HCT116 (cell line): ENCODE results near the gene GFPT2.

Experiments used
- EZH2 ChIP-seq: fragments of 200-600 bp; sonication (generic); IDR thresholded peaks from 2 replicates; pipeline ENCODE4 v1.6.1; 2017; ENCODE audit warnings: antibody characterized with exemption, mixed run types
- POLR2AphosphoS5 ChIP-seq: IDR thresholded peaks from 2 replicates; pipeline ENCODE4 v1.6.1; 2011; ENCODE audit warnings: mild to moderate bottlenecking, low read depth, low read length, moderate library complexity
- TF ChIP-seq, protein P1 (sequence below), 3 experiments: fragments of 200-600 bp in 1 of 3; sonication (generic) in 1 of 3; IDR thresholded peaks in 2 of 3; conservative IDR thresholded peaks in 1 of 3; 2 replicates each; pipeline ENCODE4 v1.5.1; 2012 to 2017; ENCODE audit warnings: low read depth in 2 of 3, low read length in 2 of 3, antibody characterized with exemption in 1 of 3, borderline replicate concordance in 1 of 3, control low read depth in 1 of 3, mild to moderate bottlenecking in 1 of 3, mixed read lengths in 1 of 3, mixed run types in 1 of 3, moderate library complexity in 1 of 3; ENCODE audit not compliant: insufficient read depth in 1 of 3

DNA sequence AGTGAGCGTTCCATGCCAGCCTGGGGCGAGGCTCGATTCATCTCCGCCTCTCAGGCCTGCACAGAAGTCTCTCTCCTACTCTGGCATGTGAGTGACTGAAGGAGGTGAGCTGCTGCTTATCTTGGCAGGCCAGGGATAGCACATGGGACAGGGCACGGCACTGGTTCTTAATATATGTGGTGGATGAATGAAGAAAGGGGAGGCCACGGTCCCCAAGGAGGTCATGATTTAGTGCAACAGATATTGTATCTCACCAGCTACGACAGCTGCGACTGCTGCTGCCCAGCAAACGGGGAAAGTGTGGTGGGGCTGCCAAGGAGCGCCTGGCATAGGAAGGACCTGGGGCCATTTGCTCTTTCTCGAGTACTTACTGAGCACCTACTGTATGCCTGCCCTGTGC is 41.9 kb downstream of the GFPT2 start:
- TF ChIP-seq, protein P1, sequence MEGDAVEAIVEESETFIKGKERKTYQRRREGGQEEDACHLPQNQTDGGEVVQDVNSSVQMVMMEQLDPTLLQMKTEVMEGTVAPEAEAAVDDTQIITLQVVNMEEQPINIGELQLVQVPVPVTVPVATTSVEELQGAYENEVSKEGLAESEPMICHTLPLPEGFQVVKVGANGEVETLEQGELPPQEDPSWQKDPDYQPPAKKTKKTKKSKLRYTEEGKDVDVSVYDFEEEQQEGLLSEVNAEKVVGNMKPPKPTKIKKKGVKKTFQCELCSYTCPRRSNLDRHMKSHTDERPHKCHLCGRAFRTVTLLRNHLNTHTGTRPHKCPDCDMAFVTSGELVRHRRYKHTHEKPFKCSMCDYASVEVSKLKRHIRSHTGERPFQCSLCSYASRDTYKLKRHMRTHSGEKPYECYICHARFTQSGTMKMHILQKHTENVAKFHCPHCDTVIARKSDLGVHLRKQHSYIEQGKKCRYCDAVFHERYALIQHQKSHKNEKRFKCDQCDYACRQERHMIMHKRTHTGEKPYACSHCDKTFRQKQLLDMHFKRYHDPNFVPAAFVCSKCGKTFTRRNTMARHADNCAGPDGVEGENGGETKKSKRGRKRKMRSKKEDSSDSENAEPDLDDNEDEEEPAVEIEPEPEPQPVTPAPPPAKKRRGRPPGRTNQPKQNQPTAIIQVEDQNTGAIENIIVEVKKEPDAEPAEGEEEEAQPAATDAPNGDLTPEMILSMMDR (IDR thresholded peaks at IDR 0.05 in 2 of 3, conservative IDR thresholded peaks at IDR 0.05 in 1 of 3; ENCODE audit: borderline replicate concordance in 1 of 3, insufficient read depth in 1 of 3, low read depth in 2 of 3, low read length in 2 of 3), result no peak
- TF ChIP-seq EZH2 (no peak), POLR2AphosphoS5 (no peak)
